MCF 10A (cell line): Measurements from ENCODE around the gene SLC12A6. TPM values are rescaled to one million over a fixed set of nuclear protein-coding genes. Genes with fewer than 3 reads are reported as not detected.

Experiments
- BruUV-seq: library from RNA; stranded (reverse); fragments of 400-500 nt; replicated peaks from 2 replicates; lab custom pipeline; 2021; lab: Mats Ljungman, UMichigan
- CTCF ChIA-PET: fragments of 300-600 bp; sonication (Branson Sonifier 250); formaldehyde crosslinking; extraction: SDS; loops from one replicate; lab custom pipeline; 2021; ENCODE audit warnings: antibody characterized with exemption, inconsistent platforms; lab: Yijun Ruan, JAX
- POLR2A ChIA-PET: fragments of 300-600, 350-650 bp; sonication (Branson Sonifier 250); formaldehyde crosslinking; extraction: SDS; loops from one replicate; lab custom pipeline; 2020; ENCODE audit warnings: antibody characterized with exemption, inconsistent platforms; lab: Yijun Ruan, JAX
- DNase-seq: peaks from one replicate; pipeline ENCODE4 v3.0.0-alpha.2; 2018; ENCODE audit not compliant: unreplicated experiment
- H3K27ac Mint-ChIP-seq: one replicate; pipeline ENCODE4 v1.8.0; 2022; ENCODE audit warnings: mild to moderate bottlenecking, low read depth, mixed read lengths; ENCODE audit not compliant: unreplicated experiment
- H3K27me3 Mint-ChIP-seq: one replicate; pipeline ENCODE4 v1.8.0; 2022; ENCODE audit warnings: mixed read lengths; ENCODE audit not compliant: insufficient read depth, unreplicated experiment
- H3K36me3 Mint-ChIP-seq: one replicate; pipeline ENCODE4 v1.8.0; 2022; ENCODE audit warnings: mild to moderate bottlenecking, moderate library complexity, mixed read lengths; ENCODE audit not compliant: insufficient read depth, unreplicated experiment
- H3K4me1 Mint-ChIP-seq: one replicate; pipeline ENCODE4 v1.8.0; 2022; ENCODE audit warnings: mixed read lengths; ENCODE audit not compliant: insufficient read depth, unreplicated experiment
- H3K4me3 Mint-ChIP-seq: one replicate; pipeline ENCODE4 v1.8.0; 2022; ENCODE audit warnings: mild to moderate bottlenecking, moderate library complexity, mixed read lengths; ENCODE audit not compliant: unreplicated experiment
- H3K9me3 Mint-ChIP-seq: one replicate; pipeline ENCODE4 v1.8.0; 2022; ENCODE audit warnings: mixed read lengths; ENCODE audit not compliant: unreplicated experiment
- CTCF ChIP-seq: fragments of 200-600 bp; IDR thresholded peaks from one replicate; pipeline ENCODE4 v1.8.0; 2022; ENCODE audit warnings: antibody characterized with exemption, mild to moderate bottlenecking; ENCODE audit not compliant: unreplicated experiment
- intact Hi-C: fragments of 100-400 bp; cut with micrococcal nuclease; formaldehyde crosslinking; loops from 2 replicates; pipeline ENCODE4 v1.14.1; 2022
- total RNA-seq: library from RNA; stranded (reverse); gene quantifications from 2 replicates; pipeline ENCODE4 v1.2.3, GENCODE V29; 2022

SLC12A6 gene
- total RNA-seq, 1 experiment from 2014 or later: 11.7 TPM

- DNase-seq: no peak
- peaks cover 53% of the 10 kb centered on the region for H3K36me3 Mint-ChIP-seq
- H3K27me3 Mint-ChIP-seq: no peaks in the 10 kb centered on the region
- no TSS peak for BruUV-seq
- ChIA-PET CTCF (interaction anchor here (1.0 to 3.6 kb wide), 2 partner anchors 11 to 329 kb away, joined by 4 to 21 read pairs; no protein-coding TSS in a partner anchor), POLR2A (no interaction called here)
- H3K4me3 Mint-ChIP-seq: no peak overlapping the region
- no peak overlapping the region for H3K27ac Mint-ChIP-seq
- intact Hi-C loops: no loop called here
- no peak for TF ChIP-seq CTCF
- H3K9me3 Mint-ChIP-seq: no peaks in the 10 kb centered on the region
- H3K4me1 Mint-ChIP-seq: no peaks in the 10 kb centered on the region
Measured at GRCh38 chr15:34252545-34252944, 85.0 kb downstream of the SLC12A6 start.

GRCh38 chr15:34248190-34248589 lies 89.4 kb downstream of the SLC12A6 start:
- H3K36me3 Mint-ChIP-seq: peaks cover 29% of the 10 kb centered on the region
- H3K4me3 Mint-ChIP-seq: no peak overlapping the region
- no TSS peak for BruUV-seq
- no peaks in the 10 kb centered on the region for H3K27me3 Mint-ChIP-seq
- DNase-seq: no peak
- CTCF ChIA-PET: interaction anchor here (0.8 to 1.3 kb wide), 2 partner anchors 119 to 187 kb away, joined by 3 to 4 read pairs; partner anchors contain the start of gene LPCAT4
- H3K27ac Mint-ChIP-seq: no peak overlapping the region
- no peak for TF ChIP-seq CTCF
- H3K4me1 Mint-ChIP-seq: no peaks in the 10 kb centered on the region
- intact Hi-C loops: no loop called here
- H3K9me3 Mint-ChIP-seq: no peaks in the 10 kb centered on the region
- POLR2A ChIA-PET: no interaction called here

GRCh38 chr15:34246276-34246976 lies 91.2 kb downstream of the SLC12A6 start:
- Mint-ChIP-seq H3K9me3 (no peaks in the 10 kb centered on the region), H3K4me3 (no peak overlapping the region), H3K27ac (no peak overlapping the region), H3K27me3 (no peaks in the 10 kb centered on the region), H3K4me1 (no peaks in the 10 kb centered on the region), H3K36me3 (peaks cover 14% of the 10 kb centered on the region)
- no TSS peak for BruUV-seq
- intact Hi-C loops: no loop called here
- CTCF ChIA-PET: interaction anchor here (0.5 to 0.8 kb wide), 3 partner anchors 90 to 341 kb away, joined by 3 to 4 read pairs (median 3); no protein-coding TSS in a partner anchor
- POLR2A ChIA-PET: interaction anchor here (1.2 kb wide), 1 partner anchor 201 kb away, joined by 3 read pairs; no protein-coding TSS in a partner anchor
- no peak for DNase-seq
- no peak for TF ChIP-seq CTCF

GRCh38 chr15:34243226-34243625 lies 94.4 kb downstream of the SLC12A6 start:
- Mint-ChIP-seq H3K9me3 (no peaks in the 10 kb centered on the region), H3K27ac (peak overlapping the region; percentile 6), H3K36me3 (no peaks in the 10 kb centered on the region), H3K4me3 (no peak overlapping the region), H3K4me1 (peaks cover 13% of the 10 kb centered on the region), H3K27me3 (no peaks in the 10 kb centered on the region)
- no peak for TF ChIP-seq CTCF
- ChIA-PET CTCF (interaction anchor here (0.8 to 5.0 kb wide), 6 partner anchors 8 to 344 kb away, joined by 3 to 41 read pairs (median 4); partner anchors contain the start of genes LPCAT4 and NUTM1), POLR2A (interaction anchor here (3.7 to 5.8 kb wide), 3 partner anchors 19 to 124 kb away, joined by 16 to 31 read pairs (median 26); partner anchors contain the start of genes EMC4 and LPCAT4)
- no peak for DNase-seq
- intact Hi-C loops: no loop called here
- no TSS peak for BruUV-seq
